ENCODE results near the gene CLCNKB. TPM values are rescaled to one million over a fixed set of nuclear protein-coding genes. Genes with fewer than 3 reads are reported as not detected.

The CLCNKB gene
- total and polyA plus RNA-seq, 2 of the 4 experiments (the other 2 are of a cell fraction), result 0.09 TPM; not detected in 1

GRCh38 chr1:16061266-16061665, 17.7 kb downstream of the CLCNKB start:
- no TSS peak for BruUV-seq (replicated peaks)
- H2AK5ac ChIP-seq (ENCODE audit: low read depth, low read length), result no peak overlapping the region
- ATAC-seq (ENCODE audit: low read depth) (no peak), DNase-seq (no peak)
- no peak overlapping the region for H3K18ac ChIP-seq (ENCODE audit: low read depth, low read length)
- POLR2A ChIA-PET (ENCODE audit: unreplicated experiment), result no interaction called here
- TF ChIP-seq NFE2L2 (IDR thresholded peaks at IDR 0.05; ENCODE audit: low read depth, low read length) (no peak), RAD21 (IDR thresholded peaks at IDR 0.05; ENCODE audit: low read length) (no peak), MXI1 (IDR thresholded peaks at IDR 0.05; ENCODE audit: borderline replicate concordance, low read depth, low read length) (no peak), USF2 (IDR thresholded peaks at IDR 0.05; ENCODE audit: low read depth, low read length) (no peak), MAFK (IDR thresholded peaks at IDR 0.05; ENCODE audit: low read depth, low read length) (no peak), FOS (IDR thresholded peaks at IDR 0.05; ENCODE audit: low read depth, low read length) (no peak), CHD1 (IDR thresholded peaks at IDR 0.05; ENCODE audit: low read depth, low read length) (no peak), RFX5 (IDR thresholded peaks at IDR 0.05; ENCODE audit: low read depth, low read length) (no peak), CTCF (conservative IDR thresholded peaks at IDR 0.05; ENCODE audit: low read depth, low read length) (no peak), POLR2A (IDR thresholded peaks at IDR 0.05; ENCODE audit: low read depth, low read length) (no peak), CEBPB (IDR thresholded peaks at IDR 0.05; ENCODE audit: low read depth, low read length) (no peak)
- H3K36me3 ChIP-seq (ENCODE audit: control insufficient read depth, insufficient read depth, low read length), result no peaks in the 10 kb centered on the region
- no peak overlapping the region for H3K27ac ChIP-seq (ENCODE audit: insufficient read depth, low read length)
- 67% methylated on average over 1 of the region's 3 CpGs; no CpG with 5 or more reads in 1 of the 2 experiments for WGBS, 2 experiments (ENCODE audit: extremely low coverage in 2 of 2, insufficient read length in 1 of 2)
- H2AFZ ChIP-seq (replicated peaks; ENCODE audit: low read length, poor library complexity), result no peak overlapping the region
- dilution Hi-C loops (cut with HindIII; ENCODE audit: low sequenced_read_pairs, unreplicated experiment) (no loop called here), in situ Hi-C loops (cut with MboI; ENCODE audit: low sequenced_read_pairs) (no loop called here), intact Hi-C loops (cut with micrococcal nuclease) (no loop called here)
- no peak overlapping the region for H3K4me2 ChIP-seq (ENCODE audit: low read depth, low read length)
- H4K91ac ChIP-seq (ENCODE audit: insufficient read depth, low read depth, low read length), result no peak overlapping the region
- H3K9me3 ChIP-seq (ENCODE audit: control insufficient read depth, insufficient read depth, low read length), result no peaks in the 10 kb centered on the region
- H4K20me1 ChIP-seq (ENCODE audit: insufficient read depth, low read length), result no peaks in the 10 kb centered on the region; the same call in 1 of the 2 replicates
- no peak overlapping the region for H2AK9ac ChIP-seq (replicated peaks; ENCODE audit: low read depth, low read length, poor library complexity)
- H2BK20ac ChIP-seq (ENCODE audit: low read depth, low read length), result no peak overlapping the region
- no peaks in the 10 kb centered on the region for H3K9me1 ChIP-seq (ENCODE audit: insufficient read depth, low read length)
- CTCF ChIA-PET, result no interaction called here
- no peak overlapping the region for H4K5ac ChIP-seq (ENCODE audit: low read depth, low read length)
- H3K27me3 ChIP-seq (ENCODE audit: control insufficient read depth, insufficient read depth, low read length), result peaks cover 46% of the 10 kb centered on the region
- no peak overlapping the region for H2BK15ac ChIP-seq (ENCODE audit: low read depth, low read length)
- no peak overlapping the region for H3K4ac ChIP-seq (ENCODE audit: low read depth, low read length)
- H2BK5ac ChIP-seq (ENCODE audit: low read depth, low read length, poor library complexity, severe bottlenecking), result no peak overlapping the region
- no peak overlapping the region for H3K56ac ChIP-seq (ENCODE audit: extremely low read depth, insufficient read depth, low read length)
- H3K14ac ChIP-seq (replicated peaks; ENCODE audit: low read depth, low read length), result no peak overlapping the region
- no peaks in the 10 kb centered on the region for H3K4me1 ChIP-seq (ENCODE audit: control insufficient read depth, insufficient read depth, low read length)
- no peak overlapping the region for H3K4me3 ChIP-seq (ENCODE audit: insufficient read depth, low read depth, low read length)
- no peak overlapping the region for H3K9ac ChIP-seq (ENCODE audit: low read depth, low read length)
- no peak overlapping the region for H4K8ac ChIP-seq (ENCODE audit: low read depth in 2 of 2, low read length in 2 of 2)
- H3K23ac ChIP-seq (ENCODE audit: low read depth, low read length), result no peak overlapping the region
- no peaks in the 10 kb centered on the region for H3K79me1 ChIP-seq (ENCODE audit: low read depth in 1 of 2, low read length in 2 of 2)
- no peak overlapping the region for H2BK120ac ChIP-seq (ENCODE audit: low read depth, low read length)
